LNCAP (cell line): Measurements from ENCODE around the gene TMEM266.

Source experiments
- TF ChIP-seq, protein P1 (sequence below): fragments of 450-650 bp; IDR thresholded peaks from 2 replicates; pipeline ENCODE4 v1.5.1; 2017; ENCODE audit warnings: mild to moderate bottlenecking

Gene TMEM266

DNA sequence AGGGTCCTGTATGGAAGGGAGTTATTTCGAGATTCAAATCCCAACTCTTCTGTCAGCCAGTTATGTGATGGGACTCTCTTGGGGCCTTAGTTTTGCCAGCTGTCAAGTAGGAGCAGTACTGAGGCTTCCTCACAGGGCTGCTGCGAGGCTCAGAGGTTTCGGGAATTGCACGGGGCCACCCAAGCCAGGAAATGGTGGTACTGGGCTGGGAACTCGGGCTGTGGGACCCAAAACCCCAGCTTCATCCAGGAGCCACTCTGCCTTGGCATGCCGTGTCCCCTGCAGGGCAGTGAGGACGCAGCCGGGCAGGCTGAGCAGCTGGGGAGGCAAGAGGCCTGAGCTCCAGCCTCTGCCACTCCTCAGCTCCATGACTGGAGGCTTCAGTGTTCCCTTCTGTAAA lies 132.9 kb downstream of the TMEM266 start:
- TF ChIP-seq, protein P1, sequence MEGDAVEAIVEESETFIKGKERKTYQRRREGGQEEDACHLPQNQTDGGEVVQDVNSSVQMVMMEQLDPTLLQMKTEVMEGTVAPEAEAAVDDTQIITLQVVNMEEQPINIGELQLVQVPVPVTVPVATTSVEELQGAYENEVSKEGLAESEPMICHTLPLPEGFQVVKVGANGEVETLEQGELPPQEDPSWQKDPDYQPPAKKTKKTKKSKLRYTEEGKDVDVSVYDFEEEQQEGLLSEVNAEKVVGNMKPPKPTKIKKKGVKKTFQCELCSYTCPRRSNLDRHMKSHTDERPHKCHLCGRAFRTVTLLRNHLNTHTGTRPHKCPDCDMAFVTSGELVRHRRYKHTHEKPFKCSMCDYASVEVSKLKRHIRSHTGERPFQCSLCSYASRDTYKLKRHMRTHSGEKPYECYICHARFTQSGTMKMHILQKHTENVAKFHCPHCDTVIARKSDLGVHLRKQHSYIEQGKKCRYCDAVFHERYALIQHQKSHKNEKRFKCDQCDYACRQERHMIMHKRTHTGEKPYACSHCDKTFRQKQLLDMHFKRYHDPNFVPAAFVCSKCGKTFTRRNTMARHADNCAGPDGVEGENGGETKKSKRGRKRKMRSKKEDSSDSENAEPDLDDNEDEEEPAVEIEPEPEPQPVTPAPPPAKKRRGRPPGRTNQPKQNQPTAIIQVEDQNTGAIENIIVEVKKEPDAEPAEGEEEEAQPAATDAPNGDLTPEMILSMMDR = no peak

DNA sequence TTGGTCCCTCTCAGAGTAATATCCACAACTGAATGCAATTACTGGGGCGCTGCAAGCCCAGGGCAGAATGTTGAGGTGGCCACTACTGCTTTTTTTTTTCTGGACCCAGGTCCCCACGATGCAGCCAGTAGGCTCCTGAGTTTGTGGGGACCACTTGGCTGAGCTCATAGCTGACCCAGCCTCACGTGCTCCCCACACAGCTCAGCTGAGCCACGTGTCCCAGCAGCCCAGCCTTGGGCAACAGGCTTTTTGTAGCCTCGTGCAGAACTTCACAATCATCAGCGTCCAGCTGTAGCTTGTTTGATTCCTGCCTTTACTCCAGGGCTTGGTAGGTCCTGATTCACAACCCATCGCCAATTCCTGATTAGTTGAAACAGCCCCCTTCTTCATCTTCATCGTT lies 134.1 kb downstream of the TMEM266 start:
- TF ChIP-seq, protein P1 = no peak

DNA sequence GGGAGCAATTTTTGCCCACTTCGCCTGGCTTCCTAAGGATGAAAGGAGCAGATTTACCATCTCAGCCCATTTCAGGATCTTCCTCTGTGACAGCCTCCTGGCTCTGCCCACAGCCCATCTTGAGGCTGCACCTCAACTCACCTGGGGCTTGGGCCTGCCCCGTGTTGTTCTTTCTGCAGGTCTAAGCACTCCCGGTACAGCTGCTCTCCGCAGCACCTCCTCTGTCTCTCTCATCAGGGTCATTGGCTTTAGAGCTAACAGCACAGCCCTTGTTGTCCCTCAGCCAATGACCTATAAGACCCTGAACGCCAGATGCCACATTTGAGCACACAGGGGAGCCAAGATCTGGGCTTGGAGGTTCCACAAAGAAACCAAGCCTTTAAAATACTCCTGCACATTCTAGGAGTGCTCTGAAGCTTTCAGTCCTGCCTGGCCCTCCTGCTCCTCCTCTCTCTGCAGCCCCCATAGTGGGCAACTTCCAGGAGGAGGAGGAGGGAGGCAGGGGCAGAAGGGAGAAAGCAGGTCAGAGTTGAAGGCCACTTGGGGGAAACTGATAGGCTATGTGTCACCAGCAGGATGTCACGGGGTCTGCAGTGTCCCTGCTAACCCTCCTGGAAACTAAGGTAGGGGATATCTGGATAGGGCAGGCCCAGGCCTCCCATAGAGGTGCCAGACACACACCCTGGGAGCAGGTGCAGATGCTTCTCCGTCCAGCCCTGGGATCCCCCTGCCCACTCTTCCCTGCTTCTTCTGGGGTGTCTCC lies 135.9 kb downstream of the TMEM266 start:
- TF ChIP-seq, protein P1 = no peak

DNA sequence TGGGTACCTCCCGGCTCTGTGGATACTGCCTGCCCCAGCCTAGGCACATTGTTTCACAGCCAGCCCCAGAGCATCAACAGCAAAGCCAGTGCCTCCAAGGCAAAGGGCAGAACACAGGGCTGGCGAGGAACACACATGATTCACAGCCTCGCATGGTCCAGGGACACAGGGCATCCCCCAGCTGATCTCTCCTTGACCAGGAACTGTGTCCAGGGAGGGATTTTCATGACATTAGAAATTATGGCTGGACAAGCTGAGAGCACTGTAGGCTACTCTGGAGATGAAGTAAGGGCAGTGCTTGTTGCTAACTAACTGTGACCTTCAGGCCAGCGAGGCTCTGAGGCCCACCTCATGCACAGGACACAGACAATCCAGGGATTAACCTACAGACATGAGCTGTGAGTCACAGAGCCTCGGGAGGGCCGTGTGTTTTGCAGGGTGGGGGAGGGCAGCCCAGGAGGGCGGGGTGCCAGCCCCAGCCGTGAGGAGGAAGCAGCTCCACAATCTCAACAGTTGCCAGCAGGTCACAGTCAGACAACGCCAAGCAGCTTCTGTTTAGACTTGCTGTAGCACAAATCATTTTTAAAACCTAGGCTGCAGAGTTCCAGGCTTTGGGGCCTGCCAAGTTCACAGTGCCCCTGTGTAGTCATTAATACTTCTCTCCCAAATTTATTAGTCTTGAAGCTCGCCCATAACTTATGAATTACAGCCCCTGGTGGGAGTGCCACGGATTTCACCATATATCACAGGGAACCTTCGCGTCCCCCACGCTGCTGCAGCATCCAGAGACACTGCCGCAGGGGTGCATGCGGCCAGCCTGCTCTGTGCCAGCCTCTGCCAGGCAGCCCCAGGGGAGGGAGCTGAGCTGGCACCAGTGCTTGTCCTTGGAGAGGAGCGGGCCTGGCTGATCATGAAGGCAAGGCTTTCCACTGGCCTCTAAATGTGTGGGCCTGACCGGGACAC lies 136.8 kb downstream of the TMEM266 start:
- TF ChIP-seq, protein P1 = no peak

DNA sequence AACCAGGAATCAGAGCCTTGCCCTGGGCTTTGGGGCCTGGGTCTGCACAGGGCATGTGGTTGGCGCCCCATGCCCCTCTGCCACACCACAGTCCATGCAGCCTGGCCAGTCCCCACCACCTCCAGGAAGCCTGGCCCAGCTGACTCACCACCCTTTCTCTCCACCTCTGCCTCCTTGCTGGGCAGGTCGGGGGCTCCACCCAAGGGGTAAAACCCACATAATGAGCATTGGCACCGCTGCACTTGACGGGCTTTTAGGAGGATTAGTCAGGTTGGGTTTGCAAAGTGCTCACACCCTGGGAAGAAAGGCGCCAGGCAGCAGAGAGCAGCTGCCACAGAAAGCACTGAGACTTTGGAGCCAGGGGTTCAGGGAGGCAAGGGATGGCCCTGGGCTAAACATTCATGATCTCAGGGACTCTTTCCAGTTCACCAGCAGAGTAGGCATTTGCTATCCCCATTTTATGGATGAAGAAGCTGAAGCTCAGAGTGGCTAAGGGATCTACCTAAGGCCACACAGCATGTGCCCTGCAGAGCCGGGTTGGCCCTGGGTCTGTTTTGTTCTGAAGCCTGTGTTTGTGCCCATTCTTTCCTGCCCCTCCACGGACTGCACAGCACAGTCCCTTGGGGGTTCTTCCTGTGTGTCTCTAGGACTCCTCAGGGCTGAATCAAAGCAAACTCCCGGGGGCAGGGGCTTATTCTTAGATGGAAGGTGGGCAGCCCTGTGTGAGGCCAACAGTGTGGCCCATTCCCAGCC lies 138.1 kb downstream of the TMEM266 start:
- TF ChIP-seq, protein P1 = no peak

DNA sequence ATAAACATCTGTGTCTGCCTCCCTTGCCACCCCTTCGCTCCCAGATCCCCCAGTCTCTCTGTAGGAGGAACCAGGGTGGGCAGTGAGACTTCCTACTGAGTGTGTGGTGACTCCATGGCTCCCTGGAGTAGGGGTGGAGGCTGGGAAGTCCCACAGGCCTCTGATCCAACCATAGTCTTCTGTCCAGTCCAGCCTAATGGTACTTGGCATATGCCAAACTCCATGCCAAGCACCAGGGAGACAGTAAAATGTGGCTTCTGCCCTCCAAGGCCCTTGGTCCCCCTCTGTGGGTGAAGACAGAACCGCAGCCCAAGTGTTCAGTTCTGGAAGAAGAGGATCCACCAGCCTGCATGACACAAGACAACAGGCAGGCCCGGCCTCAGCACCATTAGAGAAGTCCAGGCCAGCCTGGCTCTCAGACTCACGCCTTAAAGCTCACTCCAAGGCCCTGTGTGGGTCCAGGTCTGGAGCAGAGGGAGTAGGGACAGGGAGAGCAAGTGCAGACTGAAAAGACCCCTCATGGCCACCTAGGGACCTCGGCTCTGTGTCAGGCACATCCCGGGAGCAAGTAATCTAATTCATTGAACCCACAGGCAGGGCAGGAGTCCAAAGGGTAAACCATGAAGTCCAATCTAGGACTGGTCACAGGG lies 138.8 kb downstream of the TMEM266 start:
- TF ChIP-seq, protein P1 = no peak
